HG03460 (cell line): Measurements from ENCODE around the gene MCU.
"Not testable (repeated sequence)": the region's sequence is repeated elsewhere in the genome, so short reads cannot be mapped to it uniquely, and the experiment has no call there.

ENCODE experiments used
- ATAC-seq: cut with Tn5 transposase; IDR thresholded peaks from one replicate; pipeline ENCODE4 v1.9.1; 2021; ENCODE audit not compliant: unreplicated experiment

MCU gene

GRCh38 chr10:72691863-72692743 is at the start of gene MCU:
Gene MCU (plus strand): TSS chr10:72692143. CDS start chr10:72692152, 9 bp downstream.
- peak; percentile 95 for ATAC-seq

GRCh38 chr10:72642318-72642717 is 49.6 kb upstream of the MCU start:
- ATAC-seq, result no peak

GRCh38 chr10:72645263-72645858 is 46.6 kb upstream of the MCU start:
- ATAC-seq, result no peak

- not testable (repeated sequence) for ATAC-seq
Measured at GRCh38 chr10:72646971-72647370, 45.0 kb upstream of the MCU start.

GRCh38 chr10:72648301-72648700 is 43.6 kb upstream of the MCU start:
- ATAC-seq, result no peak

GRCh38 chr10:72649291-72649690 is 42.7 kb upstream of the MCU start:
- no peak for ATAC-seq

GRCh38 chr10:72653383-72654096 is 38.4 kb upstream of the MCU start:
- no peak for ATAC-seq

- ATAC-seq, result no peak
Measured at GRCh38 chr10:72654720-72655119, 37.2 kb upstream of the MCU start.

- ATAC-seq, result no peak
Measured at GRCh38 chr10:72658696-72659400, 33.1 kb upstream of the MCU start.

- ATAC-seq, result no peak
Measured at GRCh38 chr10:72659694-72660093, 32.2 kb upstream of the MCU start.

- no peak for ATAC-seq
Measured at GRCh38 chr10:72660220-72660619, 31.7 kb upstream of the MCU start.

GRCh38 chr10:72661431-72661830 is 30.5 kb upstream of the MCU start:
- no peak for ATAC-seq

- no peak for ATAC-seq
Measured at GRCh38 chr10:72663971-72664370, 28.0 kb upstream of the MCU start.

- no peak for ATAC-seq
Measured at GRCh38 chr10:72665925-72666324, 26.0 kb upstream of the MCU start.

GRCh38 chr10:72667207-72667864 is 24.6 kb upstream of the MCU start:
- ATAC-seq, result no peak

GRCh38 chr10:72673280-72673679 is 18.7 kb upstream of the MCU start:
- no peak for ATAC-seq

GRCh38 chr10:72674174-72674573 is 17.8 kb upstream of the MCU start:
- ATAC-seq, result not testable (repeated sequence)

- ATAC-seq, result no peak
Measured at GRCh38 chr10:72679838-72680241, 12.1 kb upstream of the MCU start.

- ATAC-seq, result no peak
Measured at GRCh38 chr10:72682638-72683037, 9.3 kb upstream of the MCU start.

- ATAC-seq, result no peak
Measured at GRCh38 chr10:72685264-72685921, 6.5 kb upstream of the MCU start.
